Stimulated activated naive CD8-positive, alpha-beta T cell treated with anti-CD3 and anti-CD28 coated beads, Interleukin-15, amount 100 ng/mL, for 72 hours (primary cell): ENCODE data around the gene SOD1.

Experiments
- ATAC-seq: fragments of 150-1000 bp; cut with Tn5 transposase; 2 replicates; pipeline ENCODE4 v1.10.0; 2021; ENCODE audit warnings: mild to moderate bottlenecking, moderate library complexity
- DNase-seq, 2 donors: peaks; one replicate each; pipeline ENCODE4 v3.0.0; 2021 to 2022
- H3K27ac Mint-ChIP-seq, 2 donors: one replicate each; pipeline ENCODE4 v1.8.0; 2022; ENCODE audit warnings: mild to moderate bottlenecking in 2 of 2, mixed read lengths in 2 of 2, moderate library complexity in 2 of 2
- H3K27me3 Mint-ChIP-seq: one replicate; pipeline ENCODE4 v1.8.0; 2022; ENCODE audit warnings: mixed read lengths
- H3K4me1 Mint-ChIP-seq: one replicate; pipeline ENCODE4 v1.8.0; 2022; ENCODE audit warnings: mild to moderate bottlenecking, mixed read lengths
- H3K4me3 Mint-ChIP-seq, 2 donors: one replicate each; pipeline ENCODE4 v1.8.0; 2022; ENCODE audit warnings: mild to moderate bottlenecking in 2 of 2, mixed read lengths in 2 of 2, moderate library complexity in 1 of 2
- H3K9me3 Mint-ChIP-seq, 2 donors: one replicate each; pipeline ENCODE4 v1.8.0; 2022; ENCODE audit warnings: mixed read lengths in 2 of 2

The SOD1 gene

DNA sequence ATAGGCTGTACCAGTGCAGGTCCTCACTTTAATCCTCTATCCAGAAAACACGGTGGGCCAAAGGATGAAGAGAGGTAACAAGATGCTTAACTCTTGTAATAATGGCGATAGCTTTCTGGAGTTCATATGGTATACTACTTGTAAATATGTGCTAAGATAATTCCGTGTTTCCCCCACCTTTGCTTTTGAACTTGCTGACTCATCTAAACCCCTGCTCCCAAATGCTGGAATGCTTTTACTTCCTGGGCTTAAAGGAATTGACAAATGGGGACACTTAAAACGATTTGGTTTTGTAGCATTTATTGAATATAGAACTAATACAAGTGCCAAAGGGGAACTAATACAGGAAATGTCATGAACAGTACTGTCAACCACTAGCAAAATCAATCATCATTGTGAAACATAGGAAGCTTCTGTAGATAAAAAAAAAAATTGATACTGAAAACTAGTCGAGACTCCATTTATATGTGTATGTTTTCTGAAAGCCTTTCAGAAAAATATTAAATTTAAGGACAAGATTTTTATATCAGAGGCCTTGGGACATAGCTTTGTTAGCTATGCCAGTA is 7.0 kb downstream of the SOD1 start:
- Mint-ChIP-seq H3K4me3 (peak overlapping the region; percentile 35 to 48), H3K4me1 (peaks cover 86% of the 10 kb centered on the region), H3K9me3 (no peaks in the 10 kb centered on the region), H3K27me3 (no peaks in the 10 kb centered on the region), H3K27ac (peak overlapping the region; percentile 81 to 85)
- DNase-seq = no peak
- peak; percentile 45 for ATAC-seq

DNA sequence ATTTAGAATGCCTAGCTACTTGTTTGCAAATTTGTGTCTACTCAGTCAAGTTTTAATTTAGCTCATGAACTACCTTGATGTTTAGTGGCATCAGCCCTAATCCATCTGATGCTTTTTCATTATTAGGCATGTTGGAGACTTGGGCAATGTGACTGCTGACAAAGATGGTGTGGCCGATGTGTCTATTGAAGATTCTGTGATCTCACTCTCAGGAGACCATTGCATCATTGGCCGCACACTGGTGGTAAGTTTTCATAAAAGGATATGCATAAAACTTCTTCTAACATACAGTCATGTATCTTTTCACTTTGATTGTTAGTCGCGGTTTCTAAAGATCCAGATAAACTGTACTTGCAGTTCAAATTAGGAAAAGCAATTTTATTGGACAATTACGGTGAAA is 7.6 kb downstream of the SOD1 start:
- H3K9me3 Mint-ChIP-seq = no peaks in the 10 kb centered on the region
- H3K27ac Mint-ChIP-seq = peak overlapping the region in 1 of 2 donors; percentile 85
- peaks cover 83% of the 10 kb centered on the region for H3K4me1 Mint-ChIP-seq
- DNase-seq (no peak), ATAC-seq (peak; percentile 48)
- H3K4me3 Mint-ChIP-seq = peak overlapping the region in 1 of 2 donors; percentile 48
- no peaks in the 10 kb centered on the region for H3K27me3 Mint-ChIP-seq

DNA sequence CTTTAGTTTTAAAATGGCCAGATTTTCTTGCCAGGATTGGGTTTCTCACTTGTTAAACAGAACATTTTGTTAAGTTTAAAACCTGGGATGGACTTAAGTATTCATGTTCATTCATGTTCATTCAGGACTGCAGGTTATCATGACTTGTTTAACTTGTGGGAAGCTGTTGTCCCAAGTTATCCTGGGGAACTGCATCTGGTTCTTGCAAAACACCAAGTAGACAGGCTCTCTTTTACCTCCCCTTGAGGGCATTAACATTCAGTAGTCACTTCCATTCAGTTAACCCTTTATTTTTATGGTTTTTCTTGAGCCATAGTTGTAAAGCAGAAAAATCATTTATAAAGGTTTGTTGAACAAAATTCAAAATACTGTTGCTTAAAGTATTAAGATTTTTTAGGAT is 8.1 kb downstream of the SOD1 start:
- Mint-ChIP-seq H3K27me3 (no peaks in the 10 kb centered on the region), H3K4me1 (peaks cover 78% of the 10 kb centered on the region), H3K27ac (no peak overlapping the region), H3K9me3 (no peaks in the 10 kb centered on the region), H3K4me3 (no peak overlapping the region)
- no peak for ATAC-seq
- no peak for DNase-seq

DNA sequence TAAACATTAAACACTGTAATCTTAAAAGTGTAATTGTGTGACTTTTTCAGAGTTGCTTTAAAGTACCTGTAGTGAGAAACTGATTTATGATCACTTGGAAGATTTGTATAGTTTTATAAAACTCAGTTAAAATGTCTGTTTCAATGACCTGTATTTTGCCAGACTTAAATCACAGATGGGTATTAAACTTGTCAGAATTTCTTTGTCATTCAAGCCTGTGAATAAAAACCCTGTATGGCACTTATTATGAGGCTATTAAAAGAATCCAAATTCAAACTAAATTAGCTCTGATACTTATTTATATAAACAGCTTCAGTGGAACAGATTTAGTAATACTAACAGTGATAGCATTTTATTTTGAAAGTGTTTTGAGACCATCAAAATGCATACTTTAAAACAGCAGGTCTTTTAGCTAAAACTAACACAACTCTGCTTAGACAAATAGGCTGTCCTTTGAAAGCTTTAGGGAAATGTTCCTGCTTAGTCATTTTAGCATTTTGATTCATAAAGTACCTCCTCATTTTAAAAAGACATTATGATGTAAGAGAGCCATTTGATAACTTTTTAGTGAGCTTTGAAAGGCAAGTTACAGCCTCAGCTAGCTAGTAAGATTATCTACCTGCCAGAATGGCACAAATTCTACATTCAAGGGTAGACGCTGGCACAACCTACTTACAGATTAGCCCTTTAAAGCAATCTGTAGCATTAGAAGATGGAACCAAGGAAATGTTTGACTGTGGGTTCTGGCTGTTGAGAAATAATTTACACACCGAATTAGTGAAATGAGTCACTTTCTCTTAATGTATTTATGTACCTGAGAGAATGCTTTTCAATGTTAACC is 9.4 kb downstream of the SOD1 start:
- peak overlapping the region; percentile 18 to 62 for H3K4me3 Mint-ChIP-seq
- peaks cover 69% of the 10 kb centered on the region for H3K4me1 Mint-ChIP-seq
- no peak for DNase-seq

DNA sequence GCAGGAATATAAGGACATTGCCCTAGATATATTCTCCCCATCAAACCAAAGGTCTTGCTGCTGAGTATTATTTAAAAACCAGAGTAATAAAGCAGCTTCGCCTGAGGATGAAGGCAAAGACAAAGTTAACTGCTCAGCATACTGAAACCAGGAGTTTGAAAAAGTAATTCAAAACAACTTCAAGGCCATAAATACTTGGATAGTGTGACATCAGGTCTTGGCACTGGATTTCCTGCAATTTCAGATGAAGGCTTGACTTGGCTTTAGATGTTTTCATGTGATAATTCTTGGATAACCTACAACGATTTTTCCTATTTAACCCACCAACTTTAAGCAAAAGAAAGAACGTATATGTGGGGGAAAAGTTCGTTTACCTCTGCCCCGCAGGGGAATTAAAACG is 10.6 kb downstream of the SOD1 start:
- ATAC-seq (no peak), DNase-seq (no peak)
- Mint-ChIP-seq H3K27ac (peak overlapping the region in 1 of 2 donors; percentile 21), H3K4me3 (no peak overlapping the region), H3K9me3 (no peaks in the 10 kb centered on the region), H3K27me3 (no peaks in the 10 kb centered on the region), H3K4me1 (peaks cover 57% of the 10 kb centered on the region)

More for the DNA sequence above, 9.4 kb downstream of the SOD1 start:
- ATAC-seq = peak; percentile 66
- H3K27me3 Mint-ChIP-seq = no peaks in the 10 kb centered on the region
- no peaks in the 10 kb centered on the region for H3K9me3 Mint-ChIP-seq
- peak overlapping the region; percentile 91 to 95 for H3K27ac Mint-ChIP-seq

DNA sequence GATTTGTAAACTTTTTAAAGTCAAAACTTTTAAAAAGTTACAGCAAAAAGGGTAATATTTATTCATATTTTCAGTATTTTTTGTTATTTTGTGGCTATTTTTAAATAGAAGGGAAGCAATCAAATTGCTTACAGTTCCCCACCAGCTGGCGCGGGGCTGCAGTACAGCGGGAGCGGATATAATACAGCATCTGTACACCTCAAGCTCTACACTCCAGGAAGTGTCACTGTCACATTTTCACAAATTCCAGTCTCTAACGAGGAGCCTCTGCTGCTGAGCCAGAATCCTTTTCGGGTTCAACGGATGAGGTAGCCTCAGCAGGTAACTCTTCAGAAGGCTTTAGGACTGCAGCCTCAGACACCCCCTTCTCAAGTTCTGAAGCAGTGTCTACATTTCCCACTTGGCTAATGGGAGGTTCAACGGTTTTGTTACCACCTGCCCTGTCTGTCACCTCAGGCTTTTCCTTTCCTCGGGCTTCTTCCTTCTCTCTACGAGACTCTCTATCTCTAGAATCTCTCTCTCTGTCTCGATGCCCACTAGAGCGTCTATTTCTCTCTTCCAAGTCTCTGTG is 11.7 kb downstream of the SOD1 start:
- ATAC-seq (no peak), DNase-seq (no peak)
- peak overlapping the region in 1 of 2 donors; percentile 68 for H3K27ac Mint-ChIP-seq
- peaks cover 46% of the 10 kb centered on the region for H3K4me1 Mint-ChIP-seq
- H3K27me3 Mint-ChIP-seq = no peaks in the 10 kb centered on the region
- H3K4me3 Mint-ChIP-seq = no peak overlapping the region
- no peaks in the 10 kb centered on the region for H3K9me3 Mint-ChIP-seq

DNA sequence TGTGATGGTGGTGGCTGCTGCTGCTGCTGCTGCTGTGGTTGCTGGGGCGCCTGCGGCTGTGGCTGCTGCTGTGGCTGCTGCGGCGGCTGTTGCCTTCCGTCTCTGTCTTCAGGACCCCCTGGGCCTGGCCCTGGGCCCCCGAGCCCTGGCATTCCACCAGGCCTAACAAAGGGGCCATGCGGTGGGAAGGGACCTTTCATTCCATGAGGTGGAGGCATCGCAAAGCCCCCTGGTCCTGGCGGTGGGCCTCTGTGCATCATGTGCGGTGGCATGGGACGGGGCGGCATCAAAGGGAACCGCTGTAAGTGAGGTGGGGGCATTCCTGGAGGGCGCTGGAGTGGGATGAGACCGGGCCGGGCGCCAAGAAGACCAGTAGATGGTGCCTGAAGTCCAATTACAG is 12.4 kb downstream of the SOD1 start:
- Mint-ChIP-seq H3K27ac (no peak overlapping the region), H3K4me1 (peaks cover 39% of the 10 kb centered on the region), H3K4me3 (no peak overlapping the region), H3K27me3 (no peaks in the 10 kb centered on the region), H3K9me3 (no peaks in the 10 kb centered on the region)
- no peak for DNase-seq
- peak; percentile 7 for ATAC-seq

DNA sequence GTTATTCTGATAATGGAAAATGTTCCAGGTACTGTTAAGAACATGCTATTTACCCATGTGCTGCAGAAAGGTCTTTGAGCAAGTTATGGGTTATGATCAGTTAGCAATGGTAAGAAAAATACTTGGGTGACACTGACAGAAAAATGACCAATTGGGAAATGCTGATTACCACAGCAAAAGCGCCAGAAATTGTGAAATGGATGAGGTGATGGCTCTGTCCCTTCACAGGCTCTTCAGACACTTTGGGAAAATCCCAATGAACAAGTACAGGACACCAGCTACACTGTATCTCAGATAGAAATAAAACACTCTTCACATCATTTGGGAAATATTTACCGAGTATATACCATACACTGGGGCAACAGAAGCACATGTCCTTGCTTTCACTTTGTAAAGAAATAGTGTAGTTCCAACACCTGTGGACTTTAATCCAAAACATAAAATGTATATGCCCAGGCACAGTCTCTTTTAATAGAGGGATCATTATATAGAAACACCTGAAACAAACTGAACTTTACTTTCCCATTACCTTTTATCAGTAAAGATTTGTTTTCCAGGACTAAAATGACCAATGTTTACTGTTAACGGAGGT is 13.9 kb downstream of the SOD1 start:
- Mint-ChIP-seq H3K27me3 (no peaks in the 10 kb centered on the region), H3K4me3 (no peak overlapping the region), H3K9me3 (no peaks in the 10 kb centered on the region), H3K4me1 (peaks cover 24% of the 10 kb centered on the region), H3K27ac (no peak overlapping the region)
- ATAC-seq (no peak), DNase-seq (no peak)

DNA sequence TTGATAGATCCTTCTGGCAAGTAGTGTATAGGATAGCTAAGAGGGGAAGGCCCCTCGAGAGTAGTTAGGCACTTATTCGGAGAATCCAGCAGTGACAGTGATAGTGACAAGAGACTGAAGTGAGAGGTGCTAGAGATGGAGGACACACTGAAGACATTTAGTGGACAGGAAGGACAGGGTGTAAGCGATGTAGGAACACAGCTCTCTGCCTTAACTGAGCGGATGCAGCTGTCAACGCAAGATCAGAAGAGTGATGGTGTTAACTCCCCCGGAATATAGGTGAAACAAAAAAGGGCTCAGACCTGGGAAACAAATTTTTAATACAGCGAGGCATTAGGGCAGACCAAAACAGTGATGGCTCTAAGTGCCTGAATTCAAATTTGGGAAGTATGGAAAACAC is 15.8 kb downstream of the SOD1 start:
- H3K27ac Mint-ChIP-seq = no peak overlapping the region
- H3K9me3 Mint-ChIP-seq = no peaks in the 10 kb centered on the region
- DNase-seq (no peak), ATAC-seq (no peak)
- no peak overlapping the region for H3K4me3 Mint-ChIP-seq
- H3K4me1 Mint-ChIP-seq = peaks cover 10% of the 10 kb centered on the region
- H3K27me3 Mint-ChIP-seq = no peaks in the 10 kb centered on the region

DNA sequence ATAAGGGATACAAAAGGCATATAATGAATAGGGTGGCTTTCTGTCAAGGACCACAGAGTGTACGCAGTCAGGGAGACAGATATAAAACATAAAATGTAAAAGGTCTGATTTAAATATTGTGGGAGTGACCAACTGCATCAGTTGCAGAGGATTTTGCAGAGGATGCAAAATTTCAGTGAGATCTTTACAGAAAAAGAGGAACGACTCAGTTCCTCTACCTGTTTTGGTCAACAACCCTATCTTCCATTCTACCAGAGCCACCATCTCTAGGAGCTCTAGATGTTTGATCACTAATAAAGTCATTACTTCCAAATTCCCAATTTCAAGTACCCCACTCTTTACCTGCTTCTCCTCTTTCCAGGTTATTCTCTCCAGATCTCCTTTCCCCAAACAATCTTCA is 16.5 kb downstream of the SOD1 start:
- H3K4me1 Mint-ChIP-seq = peaks cover 5% of the 10 kb centered on the region

DNA sequence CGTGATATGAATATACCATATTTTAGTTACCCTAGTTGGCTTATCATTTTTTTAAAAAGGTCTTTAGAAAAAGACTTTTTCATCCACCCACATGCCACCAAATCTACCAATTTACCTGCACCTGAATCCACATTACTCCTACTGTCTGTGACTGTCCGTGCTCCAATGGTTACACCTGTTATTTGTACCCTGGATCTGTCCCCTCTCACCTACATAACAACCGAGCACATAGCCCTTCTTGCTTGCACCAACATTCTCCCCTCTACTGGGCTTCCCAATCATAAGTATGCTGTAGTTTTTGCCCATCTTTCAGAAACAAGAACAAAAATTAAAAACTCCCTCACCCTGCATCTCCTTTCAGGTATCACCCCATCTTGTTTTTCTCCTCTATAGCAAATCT is 17.6 kb downstream of the SOD1 start:
- Mint-ChIP-seq H3K4me3 (no peak overlapping the region), H3K27ac (no peak overlapping the region), H3K27me3 (no peaks in the 10 kb centered on the region), H3K9me3 (no peaks in the 10 kb centered on the region), H3K4me1 (no peaks in the 10 kb centered on the region)
- ATAC-seq (no peak), DNase-seq (no peak)

More for the DNA sequence above, 16.5 kb downstream of the SOD1 start:
- Mint-ChIP-seq H3K27me3 (no peaks in the 10 kb centered on the region), H3K4me3 (no peak overlapping the region), H3K27ac (no peak overlapping the region), H3K9me3 (no peaks in the 10 kb centered on the region)
- DNase-seq (no peak), ATAC-seq (no peak)

DNA sequence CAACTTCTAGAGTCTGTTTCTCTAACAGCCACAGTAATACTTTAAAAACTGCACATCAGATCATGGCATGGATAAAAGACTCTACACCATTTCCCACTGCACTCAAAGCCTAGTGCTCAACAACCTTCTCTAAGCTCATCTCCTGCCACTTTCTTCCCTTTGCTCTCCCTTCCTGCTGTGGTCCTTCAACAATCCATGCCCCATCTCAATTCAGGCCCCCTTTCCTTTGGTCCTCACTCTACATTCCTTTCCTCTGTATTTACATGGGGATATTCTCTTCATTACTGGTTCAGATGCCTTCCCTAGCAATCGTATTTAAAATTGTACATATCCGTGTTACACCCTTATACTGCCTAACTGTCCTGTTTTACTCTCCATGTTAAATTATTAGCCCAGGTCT is 19.0 kb downstream of the SOD1 start:
- DNase-seq (no peak), ATAC-seq (no peak)
- Mint-ChIP-seq H3K4me3 (no peak overlapping the region), H3K27ac (no peak overlapping the region), H3K27me3 (no peaks in the 10 kb centered on the region), H3K9me3 (no peaks in the 10 kb centered on the region), H3K4me1 (no peaks in the 10 kb centered on the region)

DNA sequence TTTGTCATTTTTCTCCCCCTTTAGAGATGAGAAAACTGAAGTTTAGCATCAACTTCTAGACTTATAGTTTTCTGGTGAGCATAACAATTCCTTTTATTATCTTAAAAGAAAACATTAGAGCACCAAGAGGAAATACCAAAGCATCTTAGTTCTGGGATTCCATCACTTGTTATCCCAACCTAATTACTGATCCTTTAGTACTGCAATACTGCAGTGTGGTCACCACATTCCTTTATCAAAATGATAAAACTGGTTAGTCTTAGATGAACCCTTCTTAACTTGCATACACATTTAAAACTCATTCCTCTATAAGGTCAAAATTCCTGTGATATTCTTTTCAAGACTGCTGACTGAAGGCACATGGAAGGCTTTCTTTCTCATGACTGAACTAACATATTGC is 23.1 kb downstream of the SOD1 start:
- Mint-ChIP-seq H3K4me3 (no peak overlapping the region), H3K27ac (no peak overlapping the region), H3K9me3 (no peaks in the 10 kb centered on the region), H3K4me1 (no peaks in the 10 kb centered on the region), H3K27me3 (no peaks in the 10 kb centered on the region)
- ATAC-seq (no peak), DNase-seq (no peak)

DNA sequence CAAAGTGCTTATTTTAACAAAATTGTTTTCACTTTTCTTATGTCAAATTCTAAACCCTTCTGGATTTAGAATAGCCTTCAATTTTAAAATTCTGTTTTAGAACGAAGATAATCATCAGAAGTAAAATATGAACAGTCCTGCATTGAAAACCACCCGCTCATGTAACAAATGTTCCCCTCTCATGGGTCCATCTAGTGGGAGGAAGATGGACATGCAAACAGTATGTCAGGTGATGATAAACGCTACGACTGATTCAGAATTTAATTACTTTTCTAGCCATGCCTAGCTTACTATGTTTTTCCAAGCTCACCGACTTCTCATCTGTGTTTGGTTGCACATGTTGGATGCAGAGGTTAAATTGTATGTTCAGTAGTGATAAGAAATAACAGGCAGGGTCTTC is 23.5 kb downstream of the SOD1 start:
- H3K27ac Mint-ChIP-seq = no peak overlapping the region
- H3K9me3 Mint-ChIP-seq = no peaks in the 10 kb centered on the region
- no peaks in the 10 kb centered on the region for H3K27me3 Mint-ChIP-seq
- no peak for DNase-seq
- no peak overlapping the region for H3K4me3 Mint-ChIP-seq
- H3K4me1 Mint-ChIP-seq = no peaks in the 10 kb centered on the region
- no peak for ATAC-seq

DNA sequence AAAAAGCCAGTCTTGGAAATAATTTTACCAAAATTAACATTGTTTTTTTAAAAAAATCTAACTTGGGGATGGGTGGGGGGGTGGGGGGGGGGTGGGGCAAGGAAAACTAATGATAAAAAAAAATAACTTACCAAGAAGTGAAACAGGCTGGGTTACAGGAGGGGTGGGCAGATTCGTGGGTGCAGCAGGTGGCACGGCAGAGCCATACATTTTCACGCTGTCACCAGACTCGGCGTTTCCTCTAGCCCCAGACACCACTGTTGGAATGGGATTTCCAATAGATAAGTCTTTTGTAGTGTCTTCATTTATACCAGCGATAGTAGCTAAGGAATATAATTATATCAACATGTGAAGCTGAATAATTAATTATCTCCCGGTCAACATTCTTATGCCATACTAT is 25.4 kb downstream of the SOD1 start:
- no peak for ATAC-seq
- no peaks in the 10 kb centered on the region for H3K27me3 Mint-ChIP-seq

DNA sequence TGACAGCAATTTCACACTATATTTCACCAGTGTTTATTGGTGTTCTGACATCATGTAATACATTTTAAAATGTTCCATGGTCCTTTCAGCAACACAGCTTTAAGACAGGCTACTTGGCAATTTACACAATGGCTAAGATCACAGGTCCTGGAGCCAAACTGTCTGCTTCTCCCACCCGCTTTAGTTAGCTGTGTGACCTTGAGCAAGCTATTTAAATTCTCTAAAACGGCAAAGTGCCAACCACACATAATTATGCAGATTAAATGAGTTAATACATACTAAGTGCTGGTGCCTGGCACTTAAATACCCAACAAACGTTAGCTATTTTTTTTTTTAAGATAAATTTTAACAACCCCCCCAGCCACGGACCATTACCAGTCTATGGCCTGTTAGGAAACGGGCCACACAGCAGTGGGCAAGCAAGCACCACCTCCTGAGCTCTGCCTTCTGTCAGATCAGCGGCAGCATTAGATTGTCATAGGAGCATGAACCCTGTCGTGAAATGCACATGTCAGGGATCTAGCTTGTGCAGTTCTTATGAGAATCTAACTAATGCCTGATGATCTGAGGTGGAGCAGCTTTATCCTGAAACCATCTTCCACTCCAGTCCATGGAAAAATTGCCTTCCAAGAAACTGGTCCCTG is 26.9 kb downstream of the SOD1 start:
- DNase-seq (no peak), ATAC-seq (no peak)
- H3K27ac Mint-ChIP-seq = no peak overlapping the region
- no peak overlapping the region for H3K4me3 Mint-ChIP-seq
- no peaks in the 10 kb centered on the region for H3K27me3 Mint-ChIP-seq
- H3K4me1 Mint-ChIP-seq = no peaks in the 10 kb centered on the region
- no peaks in the 10 kb centered on the region for H3K9me3 Mint-ChIP-seq

More for the DNA sequence above, 25.4 kb downstream of the SOD1 start:
- no peak for DNase-seq
- Mint-ChIP-seq H3K27ac (no peak overlapping the region), H3K4me1 (no peaks in the 10 kb centered on the region), H3K9me3 (no peaks in the 10 kb centered on the region), H3K4me3 (no peak overlapping the region)
